GM23248 (cell line): ENCODE results near the gene RPL27A.

Experiments used
- EZH2 ChIP-seq: fragments of 200-600 bp; sonication (generic); IDR thresholded peaks from 2 replicates; pipeline ENCODE4 v1.6.1; 2018; ENCODE audit warnings: antibody characterized with exemption, mild to moderate bottlenecking; ENCODE audit not compliant: insufficient read depth, poor library complexity, severe bottlenecking
- EZH2phosphoT487 ChIP-seq: fragments of 200-600 bp; sonication (generic); IDR thresholded peaks from 2 replicates; pipeline ENCODE4 v1.6.1; 2018; ENCODE audit warnings: antibody characterized with exemption, moderate library complexity, mild to moderate bottlenecking, low read depth; ENCODE audit not compliant: insufficient read depth

- TF ChIP-seq EZH2phosphoT487, result no peak
- no peak for TF ChIP-seq EZH2
Observed at GRCh38 chr11:8636127-8636526, 46.5 kb upstream of the RPL27A start.
